AG09319 (cell line): Measurements from ENCODE around the gene IRF2BPL.

Experiments
- DNase-seq: peaks from one replicate; pipeline ENCODE4 v3.0.0-alpha.2; 2010; ENCODE audit warnings: low read depth; ENCODE audit errors: extremely low read depth
- CTCF ChIP-seq: IDR thresholded peaks from 2 replicates; pipeline ENCODE4 v1.5.1; 2011; ENCODE audit warnings: low read depth, mild to moderate bottlenecking, inconsistent platforms, low read length, moderate library complexity

The IRF2BPL gene

GRCh38 chr14:77061630-77062257 lies 33.2 kb upstream of the IRF2BPL start:
- no peak for TF ChIP-seq CTCF
- no peak for DNase-seq

- peak; percentile 42 for DNase-seq
- TF ChIP-seq CTCF, result peak; percentile 29
Observed at GRCh38 chr14:77059276-77059915, 30.9 kb upstream of the IRF2BPL start.

GRCh38 chr14:77058785-77059184 lies 30.3 kb upstream of the IRF2BPL start:
- DNase-seq, result no peak
- no peak for TF ChIP-seq CTCF

GRCh38 chr14:77058117-77058516 lies 29.6 kb upstream of the IRF2BPL start:
- no peak for TF ChIP-seq CTCF
- no peak for DNase-seq

- DNase-seq, result no peak
- TF ChIP-seq CTCF, result no peak
Observed at GRCh38 chr14:77055981-77056380, 27.5 kb upstream of the IRF2BPL start.

- TF ChIP-seq CTCF, result no peak
- DNase-seq, result no peak
Observed at GRCh38 chr14:77055306-77055705, 26.8 kb upstream of the IRF2BPL start.

GRCh38 chr14:77053046-77053841 lies 24.7 kb upstream of the IRF2BPL start:
- peak; percentile 54 for DNase-seq
- TF ChIP-seq CTCF, result peak; percentile 89
